ENCODE data around the gene HVCN1. TPM values are rescaled to one million over a fixed set of nuclear protein-coding genes. Genes with fewer than 3 reads are reported as not detected.

Gene HVCN1
- total RNA-seq, 4 donors from 2014 or later = 4.5 to 13.8 (median 9.6) TPM

DNA sequence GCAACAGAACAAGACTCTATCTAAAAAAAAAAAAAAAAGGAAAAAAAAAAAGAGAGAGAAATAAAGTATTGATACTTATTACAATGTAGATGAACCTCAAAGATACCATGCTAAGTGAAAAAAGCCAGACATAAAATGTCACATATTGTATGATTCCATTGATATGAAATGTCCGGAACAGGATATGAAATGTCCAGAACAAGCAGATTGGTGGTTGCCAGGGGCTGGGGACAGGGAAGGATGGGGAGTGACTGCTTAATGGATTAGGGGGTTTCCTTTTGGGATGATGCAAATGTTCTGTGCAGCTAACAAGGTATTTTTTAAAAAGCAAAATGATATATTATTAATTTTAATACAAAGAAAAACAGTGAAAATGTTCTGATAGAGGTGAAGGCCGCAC, 5.0 kb downstream of the HVCN1 start:
- no peak overlapping the region for H3K4me3 ChIP-seq
- TF ChIP-seq, protein P1, sequence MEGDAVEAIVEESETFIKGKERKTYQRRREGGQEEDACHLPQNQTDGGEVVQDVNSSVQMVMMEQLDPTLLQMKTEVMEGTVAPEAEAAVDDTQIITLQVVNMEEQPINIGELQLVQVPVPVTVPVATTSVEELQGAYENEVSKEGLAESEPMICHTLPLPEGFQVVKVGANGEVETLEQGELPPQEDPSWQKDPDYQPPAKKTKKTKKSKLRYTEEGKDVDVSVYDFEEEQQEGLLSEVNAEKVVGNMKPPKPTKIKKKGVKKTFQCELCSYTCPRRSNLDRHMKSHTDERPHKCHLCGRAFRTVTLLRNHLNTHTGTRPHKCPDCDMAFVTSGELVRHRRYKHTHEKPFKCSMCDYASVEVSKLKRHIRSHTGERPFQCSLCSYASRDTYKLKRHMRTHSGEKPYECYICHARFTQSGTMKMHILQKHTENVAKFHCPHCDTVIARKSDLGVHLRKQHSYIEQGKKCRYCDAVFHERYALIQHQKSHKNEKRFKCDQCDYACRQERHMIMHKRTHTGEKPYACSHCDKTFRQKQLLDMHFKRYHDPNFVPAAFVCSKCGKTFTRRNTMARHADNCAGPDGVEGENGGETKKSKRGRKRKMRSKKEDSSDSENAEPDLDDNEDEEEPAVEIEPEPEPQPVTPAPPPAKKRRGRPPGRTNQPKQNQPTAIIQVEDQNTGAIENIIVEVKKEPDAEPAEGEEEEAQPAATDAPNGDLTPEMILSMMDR (IDR thresholded peaks at IDR 0.05) = no peak
- TF ChIP-seq POLR2A (IDR thresholded peaks at IDR 0.05) (no peak), EP300 (IDR thresholded peaks at IDR 0.05) (no peak)
- H3K27me3 ChIP-seq = no peaks in the 10 kb centered on the region
- no peak overlapping the region for H3K27ac ChIP-seq
- peaks cover 0 to 36% (median 0%) of the 10 kb centered on the region in 3 donors for H3K36me3 ChIP-seq
- peaks cover 0 to 12% (median 5%) of the 10 kb centered on the region in 4 donors for H3K4me1 ChIP-seq
- DNase-seq (ENCODE audit: low spot score in 2 of 2) = no peak
- H3K9me3 ChIP-seq = peaks cover 0 to 10% (median 0%) of the 10 kb centered on the region in 4 donors
- 95% methylated on average over 2 of the region's 2 CpGs for WGBS, 2 donors

DNA sequence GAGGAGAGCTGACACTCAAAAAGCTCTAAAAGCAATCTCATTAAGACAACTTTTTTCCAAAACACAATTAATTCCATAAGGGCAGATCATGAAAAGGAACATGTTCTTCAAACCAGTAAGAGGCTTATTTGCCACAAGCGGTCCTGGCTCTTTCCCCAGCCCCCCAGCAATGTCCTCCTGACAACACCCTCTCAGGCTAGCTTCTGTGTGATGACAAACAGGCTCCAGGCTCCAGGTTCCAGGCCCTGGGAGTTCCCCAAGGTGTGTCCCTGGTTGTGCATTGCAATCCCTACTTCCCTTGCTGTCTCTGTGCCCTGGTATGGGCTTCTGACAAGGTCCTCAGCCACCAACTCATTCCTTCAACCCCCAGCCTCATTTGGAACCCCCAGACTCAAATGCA, 8.9 kb downstream of the HVCN1 start:
- H3K4me1 ChIP-seq = peaks cover 0 to 14% (median 0%) of the 10 kb centered on the region in 4 donors
- peaks cover 0 to 14% (median 0%) of the 10 kb centered on the region in 4 donors for H3K9me3 ChIP-seq
- 52 to 65% methylated on average over 1 of the region's 1 CpG for whole genome bisulfite sequencing, 2 donors
- H3K36me3 ChIP-seq = peaks cover 0 to 30% (median 0%) of the 10 kb centered on the region in 3 donors
- DNase-seq (ENCODE audit: low spot score in 2 of 2) = no peak
- no peak overlapping the region for H3K27ac ChIP-seq
- TF ChIP-seq, protein P1 (IDR thresholded peaks at IDR 0.05) = no peak
- TF ChIP-seq POLR2A (IDR thresholded peaks at IDR 0.05) = no peak
- TF ChIP-seq EP300 (IDR thresholded peaks at IDR 0.05) = no peak
- no peaks in the 10 kb centered on the region for H3K27me3 ChIP-seq
- H3K4me3 ChIP-seq = no peak overlapping the region

DNA sequence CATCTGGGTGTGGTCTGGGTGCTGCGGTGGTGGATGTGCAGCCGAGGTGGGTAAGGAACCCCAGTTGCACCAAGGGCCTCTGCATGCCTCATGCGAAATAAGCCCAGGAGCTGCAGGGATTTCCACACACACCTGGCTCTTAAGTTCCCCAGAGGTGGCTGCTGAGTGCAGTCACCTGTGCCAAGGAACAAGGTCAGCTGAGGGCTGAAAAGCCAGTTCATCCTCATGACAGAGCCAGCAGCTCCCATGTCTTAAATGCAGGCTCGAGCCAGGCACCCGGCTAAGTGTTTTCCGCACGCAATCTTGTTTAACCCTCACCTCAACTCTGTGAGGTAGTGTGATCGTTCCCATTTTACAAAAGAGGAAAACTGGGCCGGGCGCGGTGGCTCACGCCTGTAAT, 9.7 kb downstream of the HVCN1 start:
- no peaks in the 10 kb centered on the region for H3K27me3 ChIP-seq
- WGBS, 2 donors = 94 to 98% methylated on average over 11 to 12 of the region's 12 CpGs
- peaks cover 0 to 15% (median 0%) of the 10 kb centered on the region in 4 donors for H3K9me3 ChIP-seq
- peaks cover 0 to 14% (median 0%) of the 10 kb centered on the region in 4 donors for H3K4me1 ChIP-seq
- H3K27ac ChIP-seq = no peak overlapping the region
- no peak for DNase-seq (ENCODE audit: low spot score in 2 of 2)
- H3K36me3 ChIP-seq = peaks cover 0 to 21% (median 0%) of the 10 kb centered on the region in 3 donors
- TF ChIP-seq EP300 (IDR thresholded peaks at IDR 0.05) = no peak
- TF ChIP-seq, protein P1 (IDR thresholded peaks at IDR 0.05) = no peak
- TF ChIP-seq POLR2A (IDR thresholded peaks at IDR 0.05) = no peak
- no peak overlapping the region for H3K4me3 ChIP-seq

DNA sequence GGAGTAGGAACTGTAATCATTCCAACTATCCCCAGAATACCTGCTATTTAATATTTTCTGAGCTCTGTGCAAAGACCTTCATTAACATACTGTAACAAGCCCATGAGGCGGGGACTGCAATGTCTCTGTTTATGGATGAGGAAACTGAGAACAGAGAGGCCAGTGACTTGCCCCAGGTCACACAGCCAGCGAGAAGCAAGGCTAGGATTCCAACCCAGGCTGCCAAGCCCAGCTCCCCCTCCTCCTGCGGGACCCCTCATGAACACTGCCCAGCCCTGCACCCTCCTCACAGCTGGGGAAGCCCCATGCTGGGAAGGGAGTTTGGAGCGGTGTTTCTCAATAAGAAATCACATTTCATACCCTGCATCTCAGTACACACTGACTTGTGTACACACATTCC, 10.9 kb downstream of the HVCN1 start:
- Histone ChIP-seq H3K27me3 (no peaks in the 10 kb centered on the region), H3K27ac (peak overlapping the region in 1 of 4 donors; percentile 21), H3K4me1 (peaks cover 0 to 14% (median 0%) of the 10 kb centered on the region in 4 donors), H3K9me3 (peaks cover 0 to 9% (median 0%) of the 10 kb centered on the region in 4 donors), H3K36me3 (peaks cover 0 to 14% (median 0%) of the 10 kb centered on the region in 3 donors), H3K4me3 (no peak overlapping the region)
- 69 to 82% methylated on average over 4 of the region's 4 CpGs for WGBS, 2 donors
- no peak for DNase-seq (ENCODE audit: low spot score in 2 of 2)
- TF ChIP-seq EP300 (IDR thresholded peaks at IDR 0.05) = no peak
- TF ChIP-seq, protein P1 (IDR thresholded peaks at IDR 0.05) = no peak
- no peak for TF ChIP-seq POLR2A (IDR thresholded peaks at IDR 0.05)

DNA sequence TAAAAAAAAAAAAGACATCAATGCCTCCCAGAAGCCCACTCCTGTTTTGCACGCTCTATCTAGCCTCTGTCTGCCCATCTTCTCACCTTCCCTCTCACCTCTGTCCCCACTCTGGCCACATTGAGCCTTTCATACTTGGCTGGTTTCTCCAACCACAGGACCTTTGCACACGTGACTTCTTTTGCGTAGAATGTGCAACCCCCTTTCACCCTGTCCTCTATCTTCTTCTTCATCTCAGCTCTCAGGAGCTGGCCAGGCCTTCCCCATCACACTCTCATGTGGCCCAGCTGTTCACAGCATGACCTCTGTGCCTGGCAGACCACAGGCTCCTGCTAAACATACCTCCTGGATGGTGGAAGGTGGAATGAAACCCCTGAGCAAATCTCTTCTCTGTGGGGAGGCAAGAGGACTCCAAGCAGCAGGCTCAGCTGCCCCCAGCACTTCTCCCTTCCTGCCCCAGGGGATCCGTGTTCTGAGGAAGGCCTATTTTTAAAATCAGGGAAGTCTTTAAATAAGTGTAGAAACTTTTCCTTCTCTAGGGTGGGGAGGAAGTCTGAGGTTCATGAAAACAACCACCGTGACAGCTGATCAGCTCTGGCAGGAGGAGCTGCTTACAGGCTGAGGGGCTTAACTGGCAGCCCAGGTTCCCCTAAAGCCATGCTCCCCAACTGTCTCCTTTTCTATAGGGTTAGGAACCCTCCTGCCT, 11.6 kb downstream of the HVCN1 start:
- Histone ChIP-seq H3K4me1 (peaks cover 0 to 14% (median 0%) of the 10 kb centered on the region in 4 donors), H3K36me3 (peaks cover 0 to 12% (median 0%) of the 10 kb centered on the region in 3 donors), H3K4me3 (no peak overlapping the region), H3K9me3 (peaks cover 0 to 9% (median 0%) of the 10 kb centered on the region in 4 donors), H3K27me3 (no peaks in the 10 kb centered on the region), H3K27ac (peak overlapping the region in 2 of 4 donors; percentile 21 to 39)
- WGBS, 2 donors = 63 to 77% methylated on average over 5 of the region's 5 CpGs
- DNase-seq (ENCODE audit: low spot score in 2 of 2) = no peak
- TF ChIP-seq, protein P1 (IDR thresholded peaks at IDR 0.05) = no peak
- TF ChIP-seq EP300 (IDR thresholded peaks at IDR 0.05) = peak in 1 of 2 donors; percentile 32
- no peak for TF ChIP-seq POLR2A (IDR thresholded peaks at IDR 0.05)
